Activated CD8-positive, alpha-beta T cell treated with anti-CD3 and anti-CD28 coated beads for 36 hours (primary cell): ENCODE results near the gene STIM1. TPM values are rescaled to one million over a fixed set of nuclear protein-coding genes. Genes with fewer than 3 reads are reported as not detected.

Experiments
- ATAC-seq: fragments of 200-7000 bp; cut with Tn5 transposase; one replicate; pipeline ENCODE4 v1.10.0; 2021; ENCODE audit warnings: mild to moderate bottlenecking, moderate library complexity
- CTCF ChIA-PET: fragments of 350-600 bp; sonication (Branson Sonifier 250); formaldehyde crosslinking; loops from one replicate; lab custom pipeline; 2021; ENCODE audit warnings: antibody characterized with exemption; lab: Charles Lee
- POLR2A ChIA-PET: fragments of 350-600 bp; sonication (Branson Sonifier 250); formaldehyde crosslinking; loops from one replicate; lab custom pipeline; 2021; ENCODE audit warnings: antibody characterized with exemption; lab: Charles Lee
- DNase-seq: peaks from one replicate; pipeline ENCODE4 v3.0.0-alpha.2; 2020
- H3K27ac Mint-ChIP-seq: one replicate; pipeline ENCODE4 v1.8.0; 2021; ENCODE audit warnings: mild to moderate bottlenecking, mixed read lengths
- H3K27me3 Mint-ChIP-seq: one replicate; pipeline ENCODE4 v1.8.0; 2021; ENCODE audit warnings: mixed read lengths
- H3K36me3 Mint-ChIP-seq: one replicate; pipeline ENCODE4 v1.8.0; 2021; ENCODE audit warnings: low read depth, mixed read lengths
- H3K4me1 Mint-ChIP-seq: one replicate; pipeline ENCODE4 v1.8.0; 2021; ENCODE audit warnings: low read depth, mixed read lengths
- H3K4me3 Mint-ChIP-seq: one replicate; pipeline ENCODE4 v1.8.0; 2021; ENCODE audit warnings: mild to moderate bottlenecking, moderate library complexity, mixed read lengths
- H3K9me3 Mint-ChIP-seq: one replicate; pipeline ENCODE4 v1.8.0; 2021; ENCODE audit warnings: mixed read lengths
- intact Hi-C: fragments of 100-400 bp; cut with micrococcal nuclease; formaldehyde crosslinking; loops from one replicate; pipeline ENCODE4 v1.10.0; 2022
- total RNA-seq, 2 experiments: library from RNA; stranded (reverse); gene quantifications; one replicate each; pipeline ENCODE4 v1.2.3, GENCODE V29; 2021
- TF ChIP-seq, protein P1 (sequence below): fragments of 200-600 bp; IDR thresholded peaks from one replicate; pipeline ENCODE4 v1.8.0; 2022; ENCODE audit warnings: antibody characterized with exemption, mild to moderate bottlenecking

STIM1 gene
- total RNA-seq, 2 experiments from 2014 or later = 60.8 to 61.4 TPM

DNA sequence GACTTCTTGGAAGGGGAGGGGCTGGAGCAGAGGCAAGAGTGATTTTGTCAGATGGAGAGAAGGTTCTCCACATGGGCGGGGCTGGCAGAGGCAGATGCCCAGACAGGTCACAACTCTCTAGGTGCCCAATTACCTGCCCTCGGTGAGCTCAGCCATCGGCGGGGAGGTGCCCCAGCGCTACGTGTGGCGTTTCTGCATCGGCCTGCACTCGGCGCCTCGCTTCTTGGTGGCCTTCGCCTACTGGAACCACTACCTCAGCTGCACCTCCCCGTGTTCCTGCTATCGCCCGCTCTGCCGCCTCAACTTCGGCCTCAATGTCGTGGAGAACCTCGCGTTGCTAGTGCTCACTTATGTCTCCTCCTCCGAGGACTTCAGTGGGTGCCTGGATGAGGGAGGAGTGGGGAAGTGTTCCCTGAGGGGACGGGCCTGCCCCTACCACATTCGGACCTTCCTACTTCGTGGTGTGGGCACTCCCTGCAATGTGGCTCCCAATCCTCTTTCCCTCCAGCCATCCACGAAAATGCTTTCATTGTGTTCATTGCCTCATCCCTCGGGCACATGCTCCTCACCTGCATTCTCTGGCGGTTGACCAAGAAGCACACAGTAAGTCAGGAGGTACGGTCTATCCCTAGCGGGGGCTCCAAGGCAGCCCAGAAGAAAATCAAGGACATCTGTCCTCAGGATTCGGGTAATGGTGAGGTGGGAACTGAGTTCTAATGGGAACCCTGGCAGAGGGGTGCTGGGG is 31.5 kb upstream of the STIM1 start:
- ChIA-PET CTCF (interaction anchor here (1.1 to 2.8 kb wide), 6 partner anchors 10 to 249 kb away, joined by 3 to 25 read pairs (median 6); partner anchors contain the start of genes PGAP2 and RHOG), POLR2A (interaction anchor here (0.6 to 1.7 kb wide), 4 partner anchors 10 to 207 kb away, joined by 3 to 5 read pairs (median 4); no protein-coding TSS in a partner anchor)
- TF ChIP-seq, protein P1, sequence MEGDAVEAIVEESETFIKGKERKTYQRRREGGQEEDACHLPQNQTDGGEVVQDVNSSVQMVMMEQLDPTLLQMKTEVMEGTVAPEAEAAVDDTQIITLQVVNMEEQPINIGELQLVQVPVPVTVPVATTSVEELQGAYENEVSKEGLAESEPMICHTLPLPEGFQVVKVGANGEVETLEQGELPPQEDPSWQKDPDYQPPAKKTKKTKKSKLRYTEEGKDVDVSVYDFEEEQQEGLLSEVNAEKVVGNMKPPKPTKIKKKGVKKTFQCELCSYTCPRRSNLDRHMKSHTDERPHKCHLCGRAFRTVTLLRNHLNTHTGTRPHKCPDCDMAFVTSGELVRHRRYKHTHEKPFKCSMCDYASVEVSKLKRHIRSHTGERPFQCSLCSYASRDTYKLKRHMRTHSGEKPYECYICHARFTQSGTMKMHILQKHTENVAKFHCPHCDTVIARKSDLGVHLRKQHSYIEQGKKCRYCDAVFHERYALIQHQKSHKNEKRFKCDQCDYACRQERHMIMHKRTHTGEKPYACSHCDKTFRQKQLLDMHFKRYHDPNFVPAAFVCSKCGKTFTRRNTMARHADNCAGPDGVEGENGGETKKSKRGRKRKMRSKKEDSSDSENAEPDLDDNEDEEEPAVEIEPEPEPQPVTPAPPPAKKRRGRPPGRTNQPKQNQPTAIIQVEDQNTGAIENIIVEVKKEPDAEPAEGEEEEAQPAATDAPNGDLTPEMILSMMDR = no peak
- Mint-ChIP-seq H3K9me3 (no peaks in the 10 kb centered on the region), H3K4me3 (no peak overlapping the region), H3K36me3 (peaks cover 40% of the 10 kb centered on the region), H3K4me1 (peaks cover 32% of the 10 kb centered on the region), H3K27me3 (no peaks in the 10 kb centered on the region), H3K27ac (peak overlapping the region; percentile 76)
- ATAC-seq (no peak), DNase-seq (no peak)
- intact Hi-C loops = no loop called here

DNA sequence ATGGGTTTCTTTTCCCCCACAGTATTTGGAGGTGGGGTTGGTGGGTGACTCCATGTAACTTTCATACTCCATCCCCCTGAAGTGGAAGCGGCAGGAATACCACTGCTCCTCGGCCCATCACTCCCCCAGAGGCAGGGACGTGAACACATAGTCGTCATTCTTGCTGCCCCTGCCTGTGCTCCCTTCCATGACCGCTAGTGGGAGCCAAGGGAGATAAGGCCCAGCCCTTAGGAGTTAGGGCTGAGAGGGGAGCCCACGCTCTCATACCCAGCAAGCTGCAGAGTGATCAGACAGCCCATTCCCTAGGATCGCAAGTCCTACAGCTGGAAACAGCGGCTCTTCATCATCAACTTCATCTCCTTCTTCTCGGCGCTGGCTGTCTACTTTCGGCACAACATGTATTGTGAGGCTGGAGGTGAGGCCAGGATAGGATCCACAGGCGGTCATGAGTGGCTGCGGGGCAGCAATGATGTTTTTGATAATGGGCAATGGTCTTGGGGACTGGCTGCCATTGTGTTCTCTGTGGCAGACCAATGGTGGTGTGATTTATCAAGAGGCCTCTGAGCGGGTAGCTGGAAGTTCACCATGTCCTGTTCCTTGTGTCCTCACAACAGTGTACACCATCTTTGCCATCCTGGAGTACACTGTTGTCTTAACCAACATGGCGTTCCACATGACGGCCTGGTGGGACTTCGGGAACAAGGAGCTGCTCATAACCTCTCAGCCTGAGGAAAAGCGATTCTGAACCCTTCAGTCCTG is 30.6 kb upstream of the STIM1 start:
- DNase-seq (peak; percentile 92), ATAC-seq (peak; percentile 98)
- TF ChIP-seq, protein P1 = peak; percentile 82
- no peak overlapping the region for H3K4me3 Mint-ChIP-seq
- peaks cover 46% of the 10 kb centered on the region for H3K36me3 Mint-ChIP-seq
- no peaks in the 10 kb centered on the region for H3K9me3 Mint-ChIP-seq
- no peaks in the 10 kb centered on the region for H3K27me3 Mint-ChIP-seq
- CTCF ChIA-PET = interaction anchor here (0.8 to 2.8 kb wide), 16 partner anchors 9 to 257 kb away, joined by 3 to 25 read pairs (median 5); partner anchors contain the start of genes PGAP2, RHOG and STIM1
- H3K4me1 Mint-ChIP-seq = peaks cover 34% of the 10 kb centered on the region
- intact Hi-C loops = no loop called here
- POLR2A ChIA-PET = interaction anchor here (0.6 to 1.7 kb wide), 6 partner anchors 12 to 206 kb away, joined by 3 to 5 read pairs (median 3); partner anchors contain the start of gene RHOG
- peak overlapping the region; percentile 76 for H3K27ac Mint-ChIP-seq

DNA sequence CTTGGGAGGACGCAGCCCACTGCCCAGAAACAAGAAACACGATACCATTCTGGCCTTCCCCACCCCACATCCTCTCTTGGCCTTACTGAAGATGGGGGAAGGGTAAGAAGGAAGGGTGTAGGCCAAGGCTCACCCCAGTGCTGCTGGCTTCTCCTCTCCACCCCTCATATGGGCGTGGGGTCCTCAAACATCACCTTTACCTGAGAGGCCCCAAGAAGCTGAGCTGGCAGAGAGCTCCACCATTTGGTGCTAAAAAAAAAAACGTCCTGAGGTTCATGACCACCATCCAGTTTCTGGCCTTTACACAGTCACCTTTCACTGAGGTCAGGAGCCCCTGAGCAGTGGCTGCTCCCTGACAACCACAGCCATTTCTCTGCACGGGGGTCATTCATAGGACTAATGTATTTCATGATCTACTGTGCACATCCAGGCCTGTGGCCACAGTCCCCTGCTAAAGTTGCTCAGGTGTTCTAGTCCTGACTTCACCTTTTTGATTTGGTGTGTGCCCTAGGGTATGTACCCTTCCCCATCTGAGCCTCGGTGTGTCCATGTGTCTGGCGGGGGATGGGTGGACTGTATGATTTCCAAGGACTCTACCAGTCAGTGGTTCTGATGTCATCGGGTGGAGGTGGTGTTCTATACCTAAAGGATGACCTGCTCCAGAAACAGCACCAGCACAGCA is 29.9 kb upstream of the STIM1 start:
- intact Hi-C loops = no loop called here
- Mint-ChIP-seq H3K27me3 (no peaks in the 10 kb centered on the region), H3K9me3 (no peaks in the 10 kb centered on the region), H3K4me3 (no peak overlapping the region), H3K27ac (peak overlapping the region; percentile 76), H3K4me1 (peaks cover 39% of the 10 kb centered on the region), H3K36me3 (peaks cover 52% of the 10 kb centered on the region)
- no peak for DNase-seq
- TF ChIP-seq, protein P1 = no peak
- ChIA-PET CTCF (interaction anchor here (0.8 to 2.8 kb wide), 16 partner anchors 8 to 256 kb away, joined by 3 to 25 read pairs (median 5); partner anchors contain the start of genes PGAP2, RHOG and STIM1), POLR2A (interaction anchor here (0.7 to 1.7 kb wide), 5 partner anchors 11 to 16 kb away, joined by 3 to 5 read pairs (median 3); partner anchors contain the start of gene RHOG)
- ATAC-seq = no peak

DNA sequence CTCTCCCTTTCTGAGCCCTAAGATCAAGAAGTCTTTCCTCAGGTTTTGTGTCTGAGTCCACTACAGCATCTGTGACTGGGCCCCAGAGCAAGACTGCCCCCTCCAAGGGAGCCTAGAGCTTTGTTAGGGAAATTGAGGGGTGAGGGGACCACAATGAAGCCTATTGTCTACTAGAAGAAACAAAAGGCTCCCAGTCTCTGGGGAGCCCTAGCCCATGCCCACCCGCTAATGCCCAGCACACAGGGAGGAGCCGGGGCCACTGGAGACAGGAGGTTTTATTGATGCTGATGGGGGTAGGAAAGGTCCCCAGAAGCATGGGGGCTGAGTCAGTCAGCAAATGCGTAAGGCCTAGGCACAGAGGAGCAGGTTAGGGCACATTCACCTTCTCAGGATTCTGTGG is 28.7 kb upstream of the STIM1 start:
- Mint-ChIP-seq H3K4me1 (peaks cover 50% of the 10 kb centered on the region), H3K36me3 (peaks cover 63% of the 10 kb centered on the region), H3K4me3 (no peak overlapping the region), H3K27me3 (no peaks in the 10 kb centered on the region), H3K27ac (peak overlapping the region; percentile 75), H3K9me3 (no peaks in the 10 kb centered on the region)
- TF ChIP-seq, protein P1 = no peak
- POLR2A ChIA-PET = interaction anchor here (1.0 to 1.3 kb wide), 3 partner anchors 12 to 28 kb away, joined by 3 to 4 read pairs (median 3); no protein-coding TSS in a partner anchor
- DNase-seq = no peak
- intact Hi-C loops = no loop called here
- ATAC-seq = no peak
- CTCF ChIA-PET = interaction anchor here (1.0 to 2.8 kb wide), 3 partner anchors 9 to 246 kb away, joined by 3 to 13 read pairs (median 7); partner anchors contain the start of gene PGAP2
